ENCODE measurements around the gene AVPR1B.

Gene AVPR1B

DNA sequence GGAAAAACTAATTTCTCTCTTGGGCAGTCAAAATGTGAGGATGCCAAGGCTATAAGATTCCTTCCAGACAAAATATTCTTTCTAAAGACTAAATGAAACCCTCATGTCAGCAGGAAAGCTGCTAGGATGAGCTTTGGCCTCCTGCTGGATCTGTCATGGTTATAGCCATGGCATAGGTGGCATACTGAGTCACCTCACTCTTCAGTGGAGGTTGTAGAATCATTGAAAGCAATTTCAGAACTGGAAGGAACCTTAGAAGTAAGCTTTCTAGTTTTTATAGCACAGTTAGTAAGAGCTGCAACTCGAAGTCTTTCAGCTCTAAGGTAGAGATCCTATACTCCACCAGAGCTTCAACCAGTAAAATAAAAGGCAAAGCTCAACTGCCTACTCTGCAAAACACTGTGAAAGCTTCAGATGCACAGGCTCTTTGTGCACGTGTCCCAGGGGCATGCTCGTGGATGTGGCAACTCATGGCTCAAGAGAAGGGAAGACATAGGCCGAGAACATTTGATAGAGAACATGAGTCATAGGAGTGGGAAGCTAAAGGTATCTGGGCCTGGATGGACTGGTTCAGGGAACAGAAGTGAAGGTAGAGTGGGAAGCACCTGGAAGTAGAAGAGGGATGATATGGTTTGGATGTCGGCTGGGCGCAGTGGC is 5.8 kb downstream of the AVPR1B start:
- DNase-seq: no peak

DNA sequence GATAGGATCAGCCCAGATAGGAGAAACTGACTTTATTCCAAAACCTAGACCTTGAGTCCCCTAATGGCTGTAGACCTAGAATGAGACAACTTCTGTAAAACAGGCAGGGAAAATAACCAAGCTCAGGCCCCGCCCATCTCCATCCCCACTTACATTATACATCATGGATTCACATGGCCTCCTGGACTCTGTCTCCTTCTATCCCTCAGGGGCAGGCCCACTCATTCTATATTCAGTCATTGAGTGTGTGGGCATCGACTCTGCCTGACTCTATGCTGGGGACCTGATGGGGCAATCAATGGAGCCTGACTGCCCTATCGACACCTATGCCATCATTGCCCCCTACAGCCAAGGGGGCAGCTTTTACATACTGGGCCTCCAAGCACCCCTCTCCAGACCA is 6.4 kb downstream of the AVPR1B start:
- DNase-seq: no peak

DNA sequence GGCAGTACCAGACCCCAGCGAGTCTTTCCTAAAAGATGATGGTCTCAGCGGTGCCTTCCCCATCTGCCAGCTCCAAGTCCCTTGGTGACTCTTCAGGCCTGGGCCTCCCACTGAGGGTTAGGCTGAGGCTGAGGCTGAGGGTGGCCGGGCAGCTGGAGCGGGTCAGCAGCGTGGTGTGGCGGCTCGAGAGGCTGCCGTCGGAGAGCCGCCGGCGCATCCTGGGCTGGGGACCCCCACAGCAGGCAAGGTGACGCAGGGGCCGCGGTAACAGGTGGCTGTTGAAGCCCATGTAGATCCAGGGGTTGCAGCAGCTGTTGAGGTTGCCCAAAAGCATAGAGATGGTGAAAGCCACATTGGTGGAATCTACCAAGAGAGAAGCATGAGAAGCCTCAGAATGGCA is 7.0 kb downstream of the AVPR1B start:
- DNase-seq: no peak

DNA sequence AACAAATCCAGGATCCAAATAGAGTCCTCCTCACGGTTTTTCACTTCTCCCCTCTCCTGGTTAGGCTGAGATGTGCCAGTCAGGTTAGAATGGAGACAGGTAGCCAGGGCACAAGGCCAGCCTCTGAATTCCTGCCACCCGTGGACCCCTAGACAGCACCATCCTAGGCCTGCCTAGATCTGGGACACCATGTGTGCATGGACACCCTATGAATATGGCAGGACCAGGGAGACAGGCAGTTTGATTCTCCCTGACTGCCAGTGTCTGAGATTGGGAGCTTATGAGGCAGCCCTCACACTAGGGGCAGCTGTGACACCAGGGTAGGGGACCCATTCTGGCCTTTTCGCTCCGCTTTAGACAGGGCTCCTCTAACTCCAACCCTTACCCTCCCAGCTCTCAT is 7.5 kb downstream of the AVPR1B start:
- no peak for DNase-seq

DNA sequence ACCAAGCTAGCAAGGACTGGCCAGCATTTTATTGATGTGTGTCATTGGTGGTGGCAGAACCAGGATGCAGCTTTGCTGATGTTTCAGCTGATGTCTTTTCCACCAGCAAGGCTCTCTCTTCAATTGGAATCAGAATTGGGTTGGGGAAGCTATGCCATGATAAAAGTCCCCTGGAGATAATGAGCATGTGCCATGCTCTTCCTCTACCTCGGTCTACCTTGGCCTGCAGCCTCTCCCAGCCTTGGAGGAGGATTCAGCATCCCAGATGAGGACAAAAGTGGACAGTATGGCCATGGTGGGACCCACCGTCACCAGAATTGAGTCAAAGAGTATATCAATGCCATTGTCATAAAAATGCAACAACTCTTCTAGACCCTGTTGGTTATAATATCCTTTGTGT is 8.6 kb downstream of the AVPR1B start:
- no peak for DNase-seq

DNA sequence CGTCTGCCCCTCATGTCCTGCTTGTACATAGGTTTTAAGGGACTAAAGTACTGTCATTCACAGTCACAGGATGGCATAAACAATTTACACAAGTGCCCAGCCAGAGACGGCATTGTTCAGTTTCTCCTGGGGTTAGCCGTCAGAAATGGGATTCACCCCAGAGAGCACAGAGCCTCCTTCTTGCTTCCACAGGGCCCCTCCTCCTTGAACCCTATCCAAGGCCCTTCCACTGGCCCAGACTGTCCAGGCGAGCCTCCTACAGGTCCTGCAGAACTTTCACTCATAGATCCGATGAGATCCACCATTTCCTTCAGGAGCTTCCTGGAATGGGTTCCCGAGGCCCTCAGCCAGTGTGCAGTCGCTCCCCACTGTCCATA is 10.0 kb downstream of the AVPR1B start:
- no peak for DNase-seq

DNA sequence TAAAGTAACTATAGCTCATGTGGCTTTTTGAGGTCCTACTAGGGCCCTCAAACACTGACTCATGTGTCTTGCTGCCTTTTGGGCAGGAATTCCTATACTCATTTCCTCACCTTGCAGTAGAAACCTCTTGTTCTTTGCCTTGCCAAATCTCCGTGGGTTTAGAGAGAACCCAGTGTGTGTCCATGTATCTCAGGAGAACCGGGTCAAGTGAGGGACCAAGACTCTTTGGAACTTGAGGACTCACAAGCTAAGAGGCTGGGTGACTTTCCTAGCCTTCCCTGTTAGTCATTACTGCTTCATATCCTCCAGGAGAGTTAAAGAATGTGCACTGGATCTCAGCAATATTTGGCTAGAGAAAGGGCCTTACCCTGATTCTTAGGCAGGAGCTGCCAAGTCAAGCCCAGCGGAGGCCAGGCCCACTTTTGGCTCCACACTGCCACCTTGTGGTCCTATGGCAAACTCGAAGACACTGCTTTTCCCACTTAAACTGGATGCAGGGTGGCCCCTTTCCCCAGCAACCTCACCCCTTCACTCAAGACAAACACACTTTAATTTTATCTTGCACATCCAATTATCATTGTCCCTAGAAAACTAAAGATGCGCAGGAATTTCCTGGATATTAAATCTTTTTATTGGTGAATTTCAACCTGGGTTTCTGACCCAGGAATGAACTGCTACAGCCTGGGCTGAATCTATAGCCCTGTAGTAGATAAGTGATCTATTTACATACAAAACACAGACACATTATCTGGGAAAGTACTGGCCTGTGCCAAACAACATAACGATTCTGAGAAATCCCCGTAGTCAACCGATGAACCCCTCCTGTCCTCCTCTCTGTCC is 10.6 kb downstream of the AVPR1B start:
- DNase-seq: peak; percentile 72

DNA sequence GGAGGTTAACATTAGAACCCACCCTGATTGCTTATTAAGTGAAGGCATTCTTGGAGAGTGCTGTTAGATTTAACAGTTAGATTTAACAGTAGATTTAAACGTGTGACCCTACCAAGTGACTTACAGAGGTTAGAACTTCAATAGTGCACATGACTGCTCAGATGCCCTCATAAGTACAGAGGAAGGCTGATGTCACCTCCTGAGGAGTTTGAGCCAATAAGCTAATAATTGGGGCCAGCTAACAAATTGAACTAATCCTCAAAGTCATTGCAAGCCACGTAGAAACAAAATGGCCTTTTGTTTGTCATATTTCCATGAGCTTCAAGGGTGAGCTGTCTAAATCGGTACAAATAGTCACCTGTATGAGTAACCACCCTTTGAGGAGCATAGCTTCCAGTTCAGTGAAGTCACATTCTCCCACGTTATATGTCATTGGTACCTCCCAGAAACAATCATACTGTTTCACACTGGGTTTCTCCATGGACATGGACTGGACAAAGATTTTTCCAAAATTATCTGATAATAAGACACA is 11.7 kb downstream of the AVPR1B start:
- DNase-seq: no peak

DNA sequence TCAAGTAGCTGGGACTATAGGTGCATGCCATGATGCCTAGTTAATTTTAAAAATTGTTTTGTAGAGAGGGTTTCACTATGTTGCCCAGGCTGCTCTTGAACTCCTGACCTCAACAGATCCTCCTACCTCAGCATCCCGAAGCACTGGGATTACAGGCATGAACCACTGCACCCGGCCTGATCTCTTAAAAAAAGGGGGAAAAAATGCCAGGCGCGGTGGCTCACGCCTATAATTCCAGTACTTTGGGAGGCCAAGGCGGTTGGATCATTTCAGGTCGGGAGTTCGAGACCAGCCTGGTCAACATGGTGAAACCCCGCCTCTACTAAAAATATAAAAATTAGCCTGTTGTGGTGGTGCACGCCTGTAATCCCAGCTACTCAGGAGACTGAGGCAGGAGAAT is 13.2 kb downstream of the AVPR1B start:
- no peak for DNase-seq

DNA sequence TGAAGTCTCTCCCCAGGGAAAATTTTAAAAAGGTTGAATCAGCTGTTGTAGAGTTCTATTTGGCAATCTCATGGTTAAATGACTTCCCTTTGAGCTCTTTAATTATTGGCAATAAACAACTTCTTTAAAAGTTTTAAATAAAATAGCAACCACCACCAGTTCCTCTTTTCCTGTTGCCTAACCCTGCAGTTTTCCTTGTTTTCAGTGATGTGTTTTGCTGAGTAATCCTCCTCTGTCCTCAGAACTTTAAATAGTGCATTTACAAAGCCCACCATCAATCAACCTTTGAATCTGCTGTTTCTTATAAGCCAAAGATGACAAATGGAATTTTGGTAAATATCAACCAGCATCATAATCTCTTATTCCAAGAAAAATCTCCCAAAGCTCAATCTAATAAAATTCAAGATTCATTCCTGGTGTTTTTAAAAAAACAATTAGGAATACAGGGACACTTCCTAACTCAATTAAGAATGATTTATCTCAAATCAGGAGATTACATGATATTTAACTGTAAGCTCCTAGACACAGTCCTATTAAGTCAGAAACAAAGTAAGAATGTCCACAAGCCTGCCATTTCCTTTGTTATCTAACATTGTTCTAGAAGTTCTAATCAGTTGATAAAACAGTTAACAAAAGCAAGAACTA is 14.8 kb downstream of the AVPR1B start:
- no peak for DNase-seq

DNA sequence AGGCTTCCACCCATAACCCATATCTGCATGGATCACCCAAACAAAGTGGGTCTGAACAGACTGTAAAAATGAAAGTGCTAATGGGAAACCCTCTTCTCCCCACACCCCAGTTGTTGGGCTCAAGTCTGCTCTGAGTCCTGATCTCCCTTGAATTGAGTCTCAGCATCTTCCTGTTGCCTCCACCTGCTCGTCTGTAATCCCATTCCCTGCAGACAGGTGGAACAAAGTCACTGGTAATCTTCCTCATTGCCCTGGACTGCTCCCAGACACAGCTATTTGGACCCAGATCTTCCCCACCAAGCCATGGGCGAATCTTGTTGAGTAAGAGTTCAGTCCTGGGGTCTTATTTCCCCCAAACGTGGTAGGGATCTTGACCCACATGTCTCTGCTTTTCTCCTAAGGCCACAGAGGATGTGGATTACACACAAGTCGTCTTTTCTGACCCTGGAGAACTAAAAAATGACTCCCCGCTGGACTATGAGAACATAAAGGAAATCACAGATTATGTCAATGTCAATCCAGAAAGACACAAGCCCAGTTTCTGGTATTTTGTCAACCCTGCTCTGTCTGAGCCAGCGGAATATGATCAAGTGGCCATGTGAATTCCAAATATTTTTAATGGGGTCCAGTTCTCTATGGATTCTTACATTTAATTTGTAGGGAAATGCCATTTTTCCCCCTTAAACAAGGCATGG is 15.7 kb downstream of the AVPR1B start:
- DNase-seq: no peak

DNA sequence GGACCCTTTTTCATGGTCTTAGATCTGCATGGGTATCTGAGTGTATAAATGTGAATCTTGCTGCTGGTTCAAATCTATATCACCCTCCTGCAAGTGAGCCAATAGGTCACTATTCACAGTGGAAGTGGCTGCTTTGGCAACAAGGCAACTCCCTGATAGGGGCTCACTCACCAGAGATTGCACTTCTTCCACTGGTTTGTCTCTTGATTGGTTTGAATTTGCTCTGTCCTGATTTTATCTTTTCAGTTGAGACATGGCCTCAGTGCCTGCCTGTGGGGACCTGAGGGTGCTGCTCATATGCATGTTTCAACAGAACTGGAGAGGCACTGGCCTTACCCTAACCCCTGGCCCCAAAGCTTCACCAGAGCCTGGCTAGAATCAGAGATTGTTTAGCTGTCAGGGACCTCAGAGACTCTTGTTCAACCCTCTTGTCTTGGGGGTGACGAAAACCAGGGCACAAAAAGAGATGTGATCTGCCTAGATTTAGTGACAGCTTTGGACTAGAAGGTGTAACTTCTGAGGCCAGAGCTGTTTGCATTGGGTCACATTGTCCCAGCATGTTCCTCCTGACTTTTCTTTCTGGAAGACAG is 16.9 kb downstream of the AVPR1B start:
- no peak for DNase-seq

DNA sequence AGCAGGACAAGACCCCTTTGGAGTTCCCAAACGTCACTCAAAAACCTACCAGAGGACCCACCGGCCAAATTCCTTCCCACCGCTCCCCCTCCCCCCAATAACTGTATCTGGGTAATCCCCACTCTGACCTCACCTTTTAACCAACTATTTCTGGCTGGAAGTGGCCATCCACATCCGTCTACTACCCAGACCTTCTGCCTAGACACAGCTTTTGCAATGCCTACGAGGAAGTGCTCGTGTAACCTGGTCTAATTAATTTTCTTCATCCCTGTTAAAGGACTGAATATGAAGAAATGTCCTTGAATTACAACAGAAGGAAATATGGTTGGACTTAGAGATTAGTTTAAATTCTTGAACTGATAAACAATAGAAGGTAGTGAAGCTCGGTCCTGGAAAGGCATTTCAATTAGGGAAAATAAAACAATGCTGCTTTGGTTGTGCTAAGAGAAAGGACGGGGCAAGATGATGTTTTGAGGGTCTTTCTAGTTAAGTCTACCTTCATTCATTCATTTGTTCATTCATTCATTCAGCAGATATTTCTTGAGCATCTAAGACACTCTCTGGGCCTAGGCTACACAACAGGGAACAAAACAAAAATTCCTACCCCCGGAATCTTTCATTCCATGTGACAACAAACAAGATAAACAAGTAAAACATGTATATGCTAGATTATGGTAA is 18.8 kb downstream of the AVPR1B start:
- no peak for DNase-seq

DNA sequence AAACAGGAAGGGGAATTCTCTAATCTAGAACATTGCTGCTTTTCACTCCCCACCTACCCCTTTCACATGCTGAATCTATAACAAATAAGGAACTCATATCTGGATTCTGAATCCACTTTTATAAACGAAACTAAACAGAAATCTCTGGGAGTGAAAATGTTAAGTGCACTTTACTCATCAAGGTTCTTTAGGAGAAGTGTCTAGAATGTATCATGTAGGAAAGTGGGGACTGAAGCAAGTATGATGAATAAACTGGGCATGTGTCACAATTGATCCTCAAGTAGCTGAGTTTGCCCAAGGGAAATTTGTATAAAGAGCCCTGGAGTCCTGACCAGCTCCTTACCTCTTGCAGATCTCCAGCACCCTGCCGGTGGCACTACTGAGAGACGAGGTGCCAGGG is 19.8 kb downstream of the AVPR1B start:
- DNase-seq: no peak

DNA sequence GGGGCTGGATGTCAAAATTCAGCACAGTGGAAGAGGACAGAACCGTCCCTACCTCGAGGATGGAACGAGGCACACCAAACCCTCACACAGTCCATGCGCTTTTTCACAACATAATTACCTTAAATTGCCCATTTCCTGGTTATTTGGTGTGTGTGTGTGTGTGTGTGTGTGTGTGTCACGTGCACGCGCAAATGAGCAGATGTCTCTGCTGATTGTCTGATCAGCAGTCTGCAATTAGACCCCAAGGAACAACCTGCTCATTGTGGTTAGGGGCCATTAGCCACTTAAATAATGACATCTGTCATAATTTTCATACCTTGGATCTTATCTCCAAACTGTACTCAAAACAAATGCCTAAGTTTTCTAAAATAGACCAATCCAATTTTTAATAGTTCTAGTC is 23.2 kb downstream of the AVPR1B start:
- DNase-seq: no peak

DNA sequence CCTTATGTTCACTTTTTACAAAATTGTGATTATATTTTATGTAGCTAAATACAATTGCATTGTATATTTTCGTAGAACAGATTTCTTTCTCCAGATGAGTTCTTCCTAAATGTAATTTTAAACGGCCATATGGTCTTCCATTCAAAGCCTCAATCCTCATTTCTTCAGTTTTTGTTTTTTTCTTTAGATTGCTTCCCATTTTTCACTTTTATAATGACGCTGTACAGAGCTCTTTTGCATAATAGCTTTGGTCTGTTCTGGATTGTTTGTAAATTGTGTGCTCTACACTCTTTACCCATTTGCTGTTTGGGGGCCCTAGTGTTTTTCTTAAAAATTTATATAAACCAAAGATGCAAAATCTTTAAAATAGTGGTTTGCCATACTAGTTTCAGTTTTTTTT is 27.8 kb downstream of the AVPR1B start:
- DNase-seq: no peak

DNA sequence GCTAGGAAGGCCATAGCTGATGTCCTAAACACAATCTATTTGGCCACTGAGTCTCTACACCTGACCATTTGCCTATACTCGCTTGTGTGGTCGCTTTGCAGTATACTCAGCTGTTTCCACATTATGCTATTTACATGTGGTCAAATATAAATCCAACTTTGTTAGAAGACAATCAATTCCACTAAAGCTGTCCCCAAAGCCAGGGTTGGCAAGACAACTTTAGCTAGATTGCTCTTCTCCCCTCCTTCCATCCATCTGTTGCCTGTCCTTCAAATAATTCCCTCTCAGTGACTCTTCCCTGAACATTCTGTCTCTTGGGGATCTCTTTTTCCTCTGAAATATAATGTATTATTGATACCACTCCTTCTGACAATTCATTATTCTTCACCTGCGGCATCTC is 30.1 kb downstream of the AVPR1B start:
- no peak for DNase-seq

DNA sequence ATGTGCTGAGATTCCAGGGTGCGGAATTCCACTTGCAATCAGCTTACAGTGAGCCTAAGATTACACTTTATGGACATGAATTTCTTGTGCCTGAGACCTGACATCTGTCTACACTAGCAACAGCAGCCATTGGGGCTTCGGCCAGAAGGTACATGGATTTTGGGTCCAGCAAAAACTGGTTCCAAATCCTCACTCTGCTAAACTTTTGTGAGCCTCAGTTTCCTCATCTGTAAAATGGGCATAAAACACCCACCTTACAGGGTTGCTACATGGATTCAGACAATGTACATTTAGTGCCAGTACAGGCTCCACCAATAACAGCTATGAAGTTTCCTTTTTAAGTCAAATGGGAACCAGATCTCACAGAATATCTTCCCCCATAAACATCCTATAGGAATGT is 33.4 kb downstream of the AVPR1B start:
- no peak for DNase-seq

DNA sequence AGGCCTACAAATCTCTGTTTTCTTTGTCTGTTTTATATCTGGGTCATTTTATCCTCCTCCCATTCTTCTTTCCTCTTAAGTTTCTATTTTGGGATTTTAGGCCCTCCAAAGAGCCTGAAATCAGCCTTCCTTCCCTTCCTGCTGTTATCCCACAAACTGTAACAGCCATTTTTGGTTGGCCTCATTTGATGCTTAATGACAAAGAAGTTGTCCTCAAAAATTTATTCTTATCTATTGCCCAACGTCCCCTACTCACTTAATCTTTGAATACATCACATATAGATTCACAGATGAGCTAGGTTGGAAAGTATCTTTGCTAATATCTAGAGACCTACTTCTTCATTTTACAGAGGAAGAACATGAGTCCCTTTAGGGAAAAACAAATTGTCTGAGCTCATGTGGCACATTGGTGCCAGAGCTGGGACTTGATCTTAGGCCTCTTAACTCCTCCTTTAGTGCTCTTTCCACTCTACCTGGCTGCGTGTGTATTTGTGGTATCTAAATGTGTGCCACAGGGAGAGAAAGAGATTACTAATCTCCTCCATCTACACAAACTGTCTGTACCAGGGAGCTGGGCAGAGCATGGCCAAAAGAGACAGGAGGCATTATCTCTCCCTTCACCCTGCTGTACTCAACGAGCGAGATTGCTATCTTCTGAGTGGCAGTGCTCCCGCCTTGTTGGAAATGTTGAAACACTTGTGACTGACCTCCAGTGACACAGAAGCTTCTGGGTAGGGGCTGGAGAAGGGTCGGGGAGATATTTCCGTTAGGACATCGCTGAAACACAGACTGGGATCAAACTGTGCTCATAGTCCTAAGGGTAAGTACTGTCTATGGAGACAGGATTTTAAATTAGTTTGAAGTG is 34.1 kb downstream of the AVPR1B start:
- DNase-seq: no peak

DNA sequence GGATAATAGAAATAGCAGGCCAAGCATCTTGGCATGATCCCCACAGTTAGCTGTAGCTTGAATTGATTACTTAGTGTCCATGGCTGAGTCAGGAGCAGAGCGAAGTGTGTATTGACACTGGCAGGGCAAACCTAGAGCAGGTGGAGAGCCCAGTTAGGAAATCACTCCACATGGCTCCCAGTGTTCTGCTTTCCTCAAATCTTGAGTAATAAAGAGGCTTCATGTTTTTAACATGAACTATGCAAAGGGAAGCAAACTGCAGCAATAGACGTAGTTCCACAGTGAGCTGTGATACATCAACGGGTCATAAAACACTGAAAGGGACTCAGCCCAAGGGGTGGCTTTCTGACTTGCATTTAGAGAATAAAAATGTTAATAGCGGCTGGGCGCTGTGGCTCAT is 35.3 kb downstream of the AVPR1B start:
- DNase-seq: no peak

Data from CD4-positive, alpha-beta T cell treated with Interleukin-15 for 1 hour (primary cell).